NCI-H460 (cell line): ENCODE data around the gene EEF2. TPM values are rescaled to one million over a fixed set of nuclear protein-coding genes. Genes with fewer than 3 reads are reported as not detected.

Source experiments
- DNase-seq: peaks from one replicate; pipeline ENCODE4 v3.0.0-alpha.2; 2016; ENCODE audit warnings: low read depth; ENCODE audit errors: extremely low read depth
- total RNA-seq: library from RNA; depleted of rRNA; stranded (reverse); fragments of >200 nt; shearing (Covaris generic); gene quantifications from 2 replicates; pipeline ENCODE4 v1.2.3, GENCODE V29; 2014

The EEF2 gene
- total RNA-seq, 1 experiment from 2014 or later = 2,326 TPM

GRCh38 chr19:3986260-3987041, 1.2 kb upstream of the EEF2 start:
- DNase-seq = peak; percentile 77

- no peak for DNase-seq
Observed at GRCh38 chr19:3985643-3986259, 488 bp upstream of the EEF2 start.

GRCh38 chr19:3984584-3984907, 717 bp downstream of the EEF2 start:
- no peak for DNase-seq

- no peak for DNase-seq
Observed at GRCh38 chr19:3983936-3984583, 1.2 kb downstream of the EEF2 start.

GRCh38 chr19:3983542-3983914, 1.7 kb downstream of the EEF2 start:
- no peak for DNase-seq

- DNase-seq = no peak
Observed at GRCh38 chr19:3982701-3983541, 2.3 kb downstream of the EEF2 start.

GRCh38 chr19:3981736-3982681, 3.3 kb downstream of the EEF2 start:
- DNase-seq = no peak

GRCh38 chr19:3981373-3981735, 3.9 kb downstream of the EEF2 start:
- DNase-seq = no peak

- DNase-seq = no peak
Observed at GRCh38 chr19:3980353-3981251, 4.7 kb downstream of the EEF2 start.

GRCh38 chr19:3979674-3980352, 5.5 kb downstream of the EEF2 start:
- DNase-seq = no peak

GRCh38 chr19:3979289-3979673, 6.0 kb downstream of the EEF2 start:
- no peak for DNase-seq

GRCh38 chr19:3978145-3978544, 7.1 kb downstream of the EEF2 start:
- DNase-seq = no peak

- no peak for DNase-seq
Observed at GRCh38 chr19:3977242-3978143, 7.8 kb downstream of the EEF2 start.

- no peak for DNase-seq
Observed at GRCh38 chr19:3976495-3977241, 8.6 kb downstream of the EEF2 start.

- no peak for DNase-seq
Observed at GRCh38 chr19:3975637-3976087, 9.6 kb downstream of the EEF2 start.

- no peak for DNase-seq
Observed at GRCh38 chr19:3975144-3975543, 10.1 kb downstream of the EEF2 start.
